GM21381 (cell line): Measurements from ENCODE around the gene ZNF213.
A peak's percentile ranks its signal among the peaks of the same experiment; 100 is the strongest.
"Not testable (repeated sequence)": the region's sequence is repeated elsewhere in the genome, so short reads cannot be mapped to it uniquely, and the experiment has no call there.

Experiments
- ATAC-seq: cut with Tn5 transposase; IDR thresholded peaks from one replicate; pipeline ENCODE4 v1.9.1; 2021; ENCODE audit warnings: mild to moderate bottlenecking, moderate library complexity; ENCODE audit not compliant: unreplicated experiment

Gene ZNF213

GRCh38 chr16:3170440-3171180, 35.8 kb downstream of the ZNF213 start:
- ATAC-seq = no peak

GRCh38 chr16:3171181-3171854, 36.5 kb downstream of the ZNF213 start:
- ATAC-seq = peak; percentile 50

- peak; percentile 29 for ATAC-seq
Observed at GRCh38 chr16:3171855-3172593, 37.2 kb downstream of the ZNF213 start.

- no peak for ATAC-seq
Observed at GRCh38 chr16:3173892-3174617, 39.2 kb downstream of the ZNF213 start.

GRCh38 chr16:3174618-3175148, 39.9 kb downstream of the ZNF213 start:
- no peak for ATAC-seq

GRCh38 chr16:3175157-3176093, 40.6 kb downstream of the ZNF213 start:
- no peak for ATAC-seq

- no peak for ATAC-seq
Observed at GRCh38 chr16:3179651-3180050, 44.8 kb downstream of the ZNF213 start.

GRCh38 chr16:3180445-3180878, 45.6 kb downstream of the ZNF213 start:
- ATAC-seq = no peak

- ATAC-seq = not testable (repeated sequence)
Observed at GRCh38 chr16:3182293-3182607, 47.4 kb downstream of the ZNF213 start.

- no peak for ATAC-seq
Observed at GRCh38 chr16:3182608-3183444, 48.0 kb downstream of the ZNF213 start.

- no peak for ATAC-seq
Observed at GRCh38 chr16:3183445-3184139, 48.8 kb downstream of the ZNF213 start.

GRCh38 chr16:3186946-3187690, 52.3 kb downstream of the ZNF213 start:
- ATAC-seq = no peak

- no peak for ATAC-seq
Observed at GRCh38 chr16:3187798-3188674, 53.2 kb downstream of the ZNF213 start, which contains the start of gene OR1F1. Gene OR1F1, plus strand, starts transcription at chr16:3188204.

- ATAC-seq = no peak
Observed at GRCh38 chr16:3188675-3188924, 53.8 kb downstream of the ZNF213 start.

GRCh38 chr16:3188925-3189825, 54.3 kb downstream of the ZNF213 start:
- no peak for ATAC-seq

- ATAC-seq = no peak
Observed at GRCh38 chr16:3189869-3190268, 55.0 kb downstream of the ZNF213 start.
